Measurements from ENCODE around the gene DEPP1.

Gene DEPP1

DNA sequence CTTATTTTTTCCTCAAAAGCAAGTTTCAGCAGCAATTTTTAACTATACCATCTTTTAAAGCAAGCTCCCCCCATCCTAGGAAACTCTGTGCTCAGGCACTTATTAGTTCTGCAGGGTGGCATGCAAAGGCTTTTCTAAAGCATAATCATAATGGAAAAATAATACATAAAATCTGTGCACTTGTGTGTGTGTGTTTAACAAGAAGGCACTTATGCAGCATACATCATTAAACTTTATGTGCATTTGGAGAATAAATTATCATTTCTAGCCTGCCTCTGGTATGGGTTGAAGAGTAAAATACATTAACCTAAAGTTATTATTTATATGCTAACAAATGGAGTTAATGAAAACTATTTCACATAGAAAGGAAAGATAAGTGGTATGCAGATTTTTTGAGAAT is 24.6 kb downstream of the DEPP1 start:
- DNase-seq (ENCODE audit: low spot score) = no peak

DNA sequence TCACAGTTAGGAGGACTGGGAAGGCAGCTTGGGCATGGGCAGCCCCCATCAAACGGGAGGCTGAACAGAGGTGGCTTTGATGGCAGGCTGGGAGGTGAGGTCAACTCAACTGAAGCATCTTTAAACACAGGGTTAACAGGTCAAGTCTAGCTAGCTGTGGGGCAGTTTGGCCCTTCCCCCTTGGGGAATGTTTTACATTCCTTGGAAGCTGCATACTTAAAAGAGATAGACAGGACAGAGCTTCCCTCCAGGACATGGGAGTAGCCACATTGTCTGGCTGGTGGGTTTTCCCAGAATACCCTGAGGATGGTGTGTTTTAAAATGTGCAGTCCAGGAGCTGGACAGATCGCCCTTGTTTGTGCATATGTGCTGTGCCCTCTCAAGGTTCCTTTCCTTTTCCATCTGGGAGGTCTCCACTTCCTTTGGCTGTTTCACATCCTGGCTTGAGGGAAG is 25.8 kb downstream of the DEPP1 start:
- DNase-seq (ENCODE audit: low spot score) = no peak

- DNase-seq (ENCODE audit: low spot score) = no peak
Observed at GRCh38 chr10:44951576-44952226, 26.9 kb downstream of the DEPP1 start.

GRCh38 chr10:44950326-44951225 is 28.0 kb downstream of the DEPP1 start:
- no peak for DNase-seq (ENCODE audit: low spot score)

- no peak for DNase-seq (ENCODE audit: low spot score)
Observed at GRCh38 chr10:44949915-44950314, 28.7 kb downstream of the DEPP1 start.

DNA sequence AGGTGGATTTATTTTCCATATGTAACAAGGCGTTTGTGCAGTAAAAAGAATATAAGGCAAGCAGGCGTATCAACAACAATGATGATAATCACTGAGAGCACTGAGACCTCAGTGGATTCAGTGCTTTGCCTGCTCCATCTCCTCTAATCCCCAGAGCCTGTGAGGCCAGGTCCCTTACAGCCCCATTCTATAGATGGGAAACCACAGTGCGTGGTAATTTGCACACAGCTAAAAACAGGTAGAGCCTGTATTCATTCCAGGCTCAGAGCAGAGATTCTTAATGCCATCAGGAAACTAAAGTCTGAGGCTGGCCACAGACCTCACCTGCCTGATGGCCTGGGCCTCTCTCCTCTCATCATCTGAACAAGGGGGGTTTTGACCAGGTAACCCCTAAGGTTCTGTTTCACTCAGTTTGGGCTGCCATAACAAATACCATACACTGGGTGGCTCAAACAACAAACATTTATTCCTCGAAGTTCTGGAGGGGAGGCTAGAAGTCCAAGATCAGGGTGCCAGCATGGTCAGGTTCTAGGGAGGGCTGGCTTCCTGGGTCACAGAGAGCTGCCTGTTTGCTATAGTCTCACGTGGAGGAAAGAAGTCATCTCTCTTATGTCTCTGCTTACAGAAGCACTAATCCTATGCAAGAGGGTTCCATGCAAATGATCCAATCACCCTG is 29.3 kb downstream of the DEPP1 start:
- DNase-seq (ENCODE audit: low spot score) = no peak

GRCh38 chr10:44948642-44949041 is 30.0 kb downstream of the DEPP1 start:
- no peak for DNase-seq (ENCODE audit: low spot score)

GRCh38 chr10:44947371-44948152 is 31.0 kb downstream of the DEPP1 start:
- no peak for DNase-seq (ENCODE audit: low spot score)

GRCh38 chr10:44946205-44946604 is 32.4 kb downstream of the DEPP1 start:
- no peak for DNase-seq (ENCODE audit: low spot score)

DNA sequence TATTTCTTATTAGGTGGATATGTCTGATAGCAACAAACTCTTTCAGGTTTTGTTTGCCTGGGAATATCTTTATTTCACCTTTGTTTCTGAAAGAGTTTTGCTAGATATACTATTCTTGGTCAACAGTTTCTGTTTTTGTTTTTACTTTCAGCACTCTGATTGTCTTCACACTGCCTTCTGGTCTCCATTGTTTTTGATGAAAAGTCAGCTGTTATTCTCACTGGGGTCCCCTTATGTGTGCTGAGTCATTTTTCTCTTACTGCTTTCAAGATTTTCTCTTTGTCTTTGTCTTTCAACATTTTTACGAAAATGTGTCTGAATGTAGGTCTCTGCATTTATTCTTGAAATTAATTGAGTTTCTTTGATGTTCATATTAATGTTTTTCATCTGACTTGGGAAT is 34.3 kb downstream of the DEPP1 start:
- no peak for DNase-seq (ENCODE audit: low spot score)

- DNase-seq (ENCODE audit: low spot score) = no peak
Observed at GRCh38 chr10:44939691-44940401, 38.8 kb downstream of the DEPP1 start.

DNA sequence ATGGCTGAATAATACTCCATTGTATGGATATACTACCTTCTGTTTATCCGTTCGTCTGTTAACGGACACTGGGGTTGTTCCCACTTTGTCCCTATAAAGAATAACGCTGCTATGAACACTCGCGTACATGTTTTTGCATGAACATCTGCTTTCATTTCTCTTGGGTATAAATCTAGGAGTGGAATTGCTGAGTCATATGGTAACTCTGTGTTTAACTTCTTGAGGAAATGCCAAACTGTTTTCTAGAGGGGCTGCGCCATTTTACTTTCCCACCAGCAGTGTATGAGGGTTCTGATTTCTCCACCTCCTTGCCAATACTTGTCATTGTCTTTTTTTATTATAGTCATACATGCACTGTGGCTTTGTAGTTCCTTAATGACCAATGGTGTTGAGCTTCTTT is 39.7 kb downstream of the DEPP1 start:
- DNase-seq (ENCODE audit: low spot score) = no peak

GRCh38 chr10:44937196-44938005 is 41.2 kb downstream of the DEPP1 start:
- no peak for DNase-seq (ENCODE audit: low spot score)

DNA sequence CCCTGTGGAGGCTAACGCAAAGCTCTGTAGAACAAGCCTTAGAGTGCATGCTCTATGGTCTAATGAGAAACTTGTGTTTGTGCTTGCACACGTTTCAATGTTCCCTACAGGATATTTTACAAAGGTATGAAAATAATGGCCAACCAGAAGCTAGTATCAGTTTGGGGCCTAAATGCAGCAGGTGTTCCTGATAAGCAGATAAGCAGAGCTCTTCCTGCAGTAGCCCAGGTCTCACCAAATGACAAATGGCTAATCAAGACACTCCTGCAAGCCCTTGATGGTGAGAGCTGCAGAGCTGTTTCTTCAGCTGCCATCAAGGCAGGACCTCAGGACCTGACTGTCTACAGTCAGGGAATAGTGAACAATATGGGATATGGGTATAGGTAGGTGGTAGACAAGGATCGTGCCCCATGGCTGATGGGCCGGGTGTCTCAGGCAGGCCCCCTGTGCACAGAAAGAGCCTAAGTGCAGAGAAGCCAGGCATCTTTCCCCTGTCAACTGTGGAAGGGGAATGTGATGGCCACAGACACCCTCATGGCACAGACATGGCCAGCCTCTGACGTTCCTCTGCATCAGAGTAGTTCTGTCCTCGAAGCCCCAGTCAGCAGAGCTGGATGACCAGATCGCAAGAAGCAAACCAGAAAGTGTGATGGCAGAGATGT is 42.2 kb downstream of the DEPP1 start:
- no peak for DNase-seq (ENCODE audit: low spot score)

- DNase-seq (ENCODE audit: low spot score) = no peak
Observed at GRCh38 chr10:44935966-44936295, 42.7 kb downstream of the DEPP1 start.

GRCh38 chr10:44935201-44935965 is 43.2 kb downstream of the DEPP1 start:
- no peak for DNase-seq (ENCODE audit: low spot score)

- DNase-seq (ENCODE audit: low spot score) = no peak
Observed at GRCh38 chr10:44934416-44935200, 44.0 kb downstream of the DEPP1 start.
